HepG2 (cell line): ENCODE data around the gene INHBC. TPM values are rescaled to one million over a fixed set of nuclear protein-coding genes. Genes with fewer than 3 reads are reported as not detected.

ENCODE experiments used
- DNMT3B ChIP-seq: conservative IDR thresholded peaks from 2 replicates; pipeline ENCODE4 v1.6.1; 2016; ENCODE audit warnings: missing biosample characterization, control low read depth
- ISX ChIP-seq: sonication (generic); formaldehyde crosslinking; conservative IDR thresholded peaks from 2 replicates; pipeline ENCODE4 v1.5.0; 2020; ENCODE audit warnings: missing genetic modification reagents
- KLF9 ChIP-seq: IDR thresholded peaks from 2 replicates; pipeline ENCODE4 v1.6.1; 2016; ENCODE audit warnings: low read depth
- MEIS1 ChIP-seq: sonication (generic); formaldehyde crosslinking; IDR thresholded peaks from 2 replicates; pipeline ENCODE4 v1.9.0; 2021; ENCODE audit warnings: mild to moderate bottlenecking, missing genetic modification reagents, moderate library complexity, borderline replicate concordance
- RAD21 ChIP-seq: fragments of 450-650 bp; formaldehyde crosslinking; IDR thresholded peaks from 2 replicates; pipeline ENCODE4 v1.5.0; 2020; ENCODE audit warnings: mild to moderate bottlenecking
- TRIM24 ChIP-seq: sonication (generic); formaldehyde crosslinking; IDR thresholded peaks from 2 replicates; pipeline ENCODE4 v1.8.0; 2022; ENCODE audit warnings: mild to moderate bottlenecking, missing genetic modification reagents
- ZFP36 ChIP-seq: fragments of 150-350 bp; IDR thresholded peaks from 2 replicates; pipeline ENCODE4 v1.6.1; 2018; ENCODE audit warnings: borderline replicate concordance, low read length, low read depth; ENCODE audit not compliant: partially characterized antibody
- ZFP82 ChIP-seq: sonication (generic); formaldehyde crosslinking; IDR thresholded peaks from 2 replicates; pipeline ENCODE4 v1.5.1; 2020; ENCODE audit warnings: mild to moderate bottlenecking, missing genetic modification reagents, borderline replicate concordance
- ZNF138 ChIP-seq: sonication (generic); formaldehyde crosslinking; IDR thresholded peaks from 2 replicates; pipeline ENCODE4 v1.5.0; 2020; ENCODE audit warnings: mild to moderate bottlenecking, low read depth, missing genetic modification reagents
- ZNF672 ChIP-seq: sonication (generic); formaldehyde crosslinking; IDR thresholded peaks from 2 replicates; pipeline ENCODE4 v1.8.1; 2022; ENCODE audit warnings: missing genetic modification reagents
- ZNF747 ChIP-seq: sonication (generic); formaldehyde crosslinking; IDR thresholded peaks from 2 replicates; pipeline ENCODE4 v1.8.1; 2023; ENCODE audit warnings: missing genetic modification reagents, mild to moderate bottlenecking, borderline replicate concordance
- ZNF792 ChIP-seq: IDR thresholded peaks from 2 replicates; pipeline ENCODE4 v1.6.1; 2016
- ZNF816 ChIP-seq: sonication (generic); formaldehyde crosslinking; IDR thresholded peaks from 2 replicates; pipeline ENCODE4 v1.8.0; 2022; ENCODE audit warnings: missing genetic modification reagents, mild to moderate bottlenecking, borderline replicate concordance
- polyA plus RNA-seq, 8 experiments: library from polyadenylated mRNA; depleted of rRNA in 3 of 8; stranded (reverse) in 7 of 8; unstranded in 1 of 8; fragments of >200 nt; fragmentation: Illumina TruSeq in 4 of 8; extraction: Trizol in 4 of 8; gene quantifications; 2 replicates each; pipeline versions ENCODE4 v1.2.1 to v1.2.3, GENCODE V29; 2011 to 2016; ENCODE audit warnings: low read depth in 4 of 8, missing spikeins in 1 of 8, mixed read lengths in 1 of 8; ENCODE audit not compliant: insufficient read depth in 1 of 8
- total RNA-seq, 5 experiments: library from RNA; depleted of rRNA; stranded (reverse); fragments of >200 nt; fragmentation: Illumina TruSeq; extraction: Trizol; gene quantifications; 2 replicates each; pipeline ENCODE4 v1.2.3, GENCODE V29; 2016; ENCODE audit warnings: low read depth in 1 of 5
- TF ChIP-seq, protein P1 (sequence below): sonication (generic); formaldehyde crosslinking; IDR thresholded peaks from 2 replicates; pipeline ENCODE4 v1.5.1; 2020; ENCODE audit warnings: mild to moderate bottlenecking, missing genetic modification reagents, moderate library complexity
- TF ChIP-seq, protein P2 (sequence below): sonication (generic); formaldehyde crosslinking; IDR thresholded peaks from 2 replicates; pipeline ENCODE4 v1.5.0; 2020; ENCODE audit warnings: missing genetic modification reagents
- TF ChIP-seq, protein P3 (sequence below), 2 experiments: IDR thresholded peaks; 2 replicates each; pipeline ENCODE4 v1.6.1; 2011 to 2012; ENCODE audit warnings: low read length in 2 of 2, borderline replicate concordance in 1 of 2, low read depth in 1 of 2, mild to moderate bottlenecking in 1 of 2, moderate library complexity in 1 of 2
- TF ChIP-seq, protein P4 (sequence below): sonication (generic); formaldehyde crosslinking; IDR thresholded peaks from 2 replicates; pipeline ENCODE4 v1.5.1; 2020; ENCODE audit warnings: mild to moderate bottlenecking, missing genetic modification reagents, moderate library complexity
- TF ChIP-seq, protein P5 (sequence below): sonication (generic); formaldehyde crosslinking; IDR thresholded peaks from 2 replicates; pipeline ENCODE4 v1.5.0; 2020; ENCODE audit warnings: missing genetic modification reagents

INHBC gene
- total and polyA plus RNA-seq, 2 of the 13 experiments (the other 11 are each of a cell fraction or from before 2014, with no cell fraction given): 1.8 to 13.8 TPM

DNA sequence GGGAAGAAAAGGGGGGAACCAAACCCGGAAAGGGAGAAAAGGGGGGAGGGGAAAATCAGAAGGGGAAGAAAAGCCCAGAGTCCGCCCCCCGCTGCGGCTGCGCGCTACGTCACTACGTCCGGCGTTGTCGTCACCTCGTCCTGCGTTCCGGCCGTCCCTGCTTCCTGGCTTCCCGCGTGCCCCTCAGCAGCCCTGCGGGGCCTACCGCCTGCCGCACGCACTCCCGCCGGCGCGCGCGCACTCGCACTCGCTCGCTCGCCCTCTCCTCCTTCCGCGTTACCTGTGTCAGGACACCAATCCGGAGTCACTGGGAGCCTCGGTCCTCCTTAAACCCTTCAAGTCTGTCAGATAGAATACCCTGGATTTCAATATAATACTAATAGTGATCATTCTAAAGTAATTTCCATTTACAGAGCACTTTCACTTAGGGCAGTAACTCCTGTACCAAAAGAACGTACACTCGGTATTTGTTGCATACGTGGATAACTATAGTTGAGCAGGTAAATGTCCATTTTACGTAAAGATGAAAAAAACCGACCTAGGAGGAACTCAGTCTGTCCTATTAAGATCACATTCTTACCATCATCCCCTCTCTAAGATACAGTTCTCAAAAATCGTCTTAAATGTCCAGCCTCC, 3.5 kb upstream of the INHBC start, which contains the start of gene R3HDM2 (continued):
- TF ChIP-seq, protein P1, sequence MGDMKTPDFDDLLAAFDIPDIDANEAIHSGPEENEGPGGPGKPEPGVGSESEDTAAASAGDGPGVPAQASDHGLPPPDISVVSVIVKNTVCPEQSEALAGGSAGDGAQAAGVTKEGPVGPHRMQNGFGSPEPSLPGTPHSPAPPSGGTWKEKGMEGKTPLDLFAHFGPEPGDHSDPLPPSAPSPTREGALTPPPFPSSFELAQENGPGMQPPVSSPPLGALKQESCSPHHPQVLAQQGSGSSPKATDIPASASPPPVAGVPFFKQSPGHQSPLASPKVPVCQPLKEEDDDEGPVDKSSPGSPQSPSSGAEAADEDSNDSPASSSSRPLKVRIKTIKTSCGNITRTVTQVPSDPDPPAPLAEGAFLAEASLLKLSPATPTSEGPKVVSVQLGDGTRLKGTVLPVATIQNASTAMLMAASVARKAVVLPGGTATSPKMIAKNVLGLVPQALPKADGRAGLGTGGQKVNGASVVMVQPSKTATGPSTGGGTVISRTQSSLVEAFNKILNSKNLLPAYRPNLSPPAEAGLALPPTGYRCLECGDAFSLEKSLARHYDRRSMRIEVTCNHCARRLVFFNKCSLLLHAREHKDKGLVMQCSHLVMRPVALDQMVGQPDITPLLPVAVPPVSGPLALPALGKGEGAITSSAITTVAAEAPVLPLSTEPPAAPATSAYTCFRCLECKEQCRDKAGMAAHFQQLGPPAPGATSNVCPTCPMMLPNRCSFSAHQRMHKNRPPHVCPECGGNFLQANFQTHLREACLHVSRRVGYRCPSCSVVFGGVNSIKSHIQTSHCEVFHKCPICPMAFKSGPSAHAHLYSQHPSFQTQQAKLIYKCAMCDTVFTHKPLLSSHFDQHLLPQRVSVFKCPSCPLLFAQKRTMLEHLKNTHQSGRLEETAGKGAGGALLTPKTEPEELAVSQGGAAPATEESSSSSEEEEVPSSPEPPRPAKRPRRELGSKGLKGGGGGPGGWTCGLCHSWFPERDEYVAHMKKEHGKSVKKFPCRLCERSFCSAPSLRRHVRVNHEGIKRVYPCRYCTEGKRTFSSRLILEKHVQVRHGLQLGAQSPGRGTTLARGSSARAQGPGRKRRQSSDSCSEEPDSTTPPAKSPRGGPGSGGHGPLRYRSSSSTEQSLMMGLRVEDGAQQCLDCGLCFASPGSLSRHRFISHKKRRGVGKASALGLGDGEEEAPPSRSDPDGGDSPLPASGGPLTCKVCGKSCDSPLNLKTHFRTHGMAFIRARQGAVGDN (CRISPR knock-in tag): peak; percentile 99
- TF ChIP-seq KLF9 (no peak), ZNF792 (CRISPR knock-in tag) (peak; percentile 52; the same call in 1 of the 2 replicates), ZNF816 (CRISPR knock-in tag) (peak; percentile 66; the same call in 1 of the 2 replicates), RAD21 (CRISPR knock-in tag) (no peak), TRIM24 (CRISPR knock-in tag) (no peak), ZFP82 (peak; percentile 68; the same call in 1 of the 2 replicates), MEIS1 (CRISPR knock-in tag) (no peak), ZNF747 (CRISPR knock-in tag) (0 out of 2 replicates have a peak, but pooled peaks have one; percentile 32), ZNF138 (no peak), DNMT3B (CRISPR knock-in tag) (peak; percentile 89; the same call in 1 of the 2 replicates), ISX (no peak), ZNF672 (CRISPR knock-in tag) (no peak), ZFP36 (no peak)
- TF ChIP-seq, protein P2, sequence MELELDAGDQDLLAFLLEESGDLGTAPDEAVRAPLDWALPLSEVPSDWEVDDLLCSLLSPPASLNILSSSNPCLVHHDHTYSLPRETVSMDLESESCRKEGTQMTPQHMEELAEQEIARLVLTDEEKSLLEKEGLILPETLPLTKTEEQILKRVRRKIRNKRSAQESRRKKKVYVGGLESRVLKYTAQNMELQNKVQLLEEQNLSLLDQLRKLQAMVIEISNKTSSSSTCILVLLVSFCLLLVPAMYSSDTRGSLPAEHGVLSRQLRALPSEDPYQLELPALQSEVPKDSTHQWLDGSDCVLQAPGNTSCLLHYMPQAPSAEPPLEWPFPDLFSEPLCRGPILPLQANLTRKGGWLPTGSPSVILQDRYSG (CRISPR knock-in tag): no peak
- TF ChIP-seq, protein P3, sequence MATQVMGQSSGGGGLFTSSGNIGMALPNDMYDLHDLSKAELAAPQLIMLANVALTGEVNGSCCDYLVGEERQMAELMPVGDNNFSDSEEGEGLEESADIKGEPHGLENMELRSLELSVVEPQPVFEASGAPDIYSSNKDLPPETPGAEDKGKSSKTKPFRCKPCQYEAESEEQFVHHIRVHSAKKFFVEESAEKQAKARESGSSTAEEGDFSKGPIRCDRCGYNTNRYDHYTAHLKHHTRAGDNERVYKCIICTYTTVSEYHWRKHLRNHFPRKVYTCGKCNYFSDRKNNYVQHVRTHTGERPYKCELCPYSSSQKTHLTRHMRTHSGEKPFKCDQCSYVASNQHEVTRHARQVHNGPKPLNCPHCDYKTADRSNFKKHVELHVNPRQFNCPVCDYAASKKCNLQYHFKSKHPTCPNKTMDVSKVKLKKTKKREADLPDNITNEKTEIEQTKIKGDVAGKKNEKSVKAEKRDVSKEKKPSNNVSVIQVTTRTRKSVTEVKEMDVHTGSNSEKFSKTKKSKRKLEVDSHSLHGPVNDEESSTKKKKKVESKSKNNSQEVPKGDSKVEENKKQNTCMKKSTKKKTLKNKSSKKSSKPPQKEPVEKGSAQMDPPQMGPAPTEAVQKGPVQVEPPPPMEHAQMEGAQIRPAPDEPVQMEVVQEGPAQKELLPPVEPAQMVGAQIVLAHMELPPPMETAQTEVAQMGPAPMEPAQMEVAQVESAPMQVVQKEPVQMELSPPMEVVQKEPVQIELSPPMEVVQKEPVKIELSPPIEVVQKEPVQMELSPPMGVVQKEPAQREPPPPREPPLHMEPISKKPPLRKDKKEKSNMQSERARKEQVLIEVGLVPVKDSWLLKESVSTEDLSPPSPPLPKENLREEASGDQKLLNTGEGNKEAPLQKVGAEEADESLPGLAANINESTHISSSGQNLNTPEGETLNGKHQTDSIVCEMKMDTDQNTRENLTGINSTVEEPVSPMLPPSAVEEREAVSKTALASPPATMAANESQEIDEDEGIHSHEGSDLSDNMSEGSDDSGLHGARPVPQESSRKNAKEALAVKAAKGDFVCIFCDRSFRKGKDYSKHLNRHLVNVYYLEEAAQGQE (IDR thresholded peaks at IDR 0.05; ENCODE audit: borderline replicate concordance in 1 of 2, low read depth in 1 of 2, low read length in 2 of 2): peak in 1 of 2 experiments; percentile 35; a peak in 1 of 4 replicates
- TF ChIP-seq, protein P4, sequence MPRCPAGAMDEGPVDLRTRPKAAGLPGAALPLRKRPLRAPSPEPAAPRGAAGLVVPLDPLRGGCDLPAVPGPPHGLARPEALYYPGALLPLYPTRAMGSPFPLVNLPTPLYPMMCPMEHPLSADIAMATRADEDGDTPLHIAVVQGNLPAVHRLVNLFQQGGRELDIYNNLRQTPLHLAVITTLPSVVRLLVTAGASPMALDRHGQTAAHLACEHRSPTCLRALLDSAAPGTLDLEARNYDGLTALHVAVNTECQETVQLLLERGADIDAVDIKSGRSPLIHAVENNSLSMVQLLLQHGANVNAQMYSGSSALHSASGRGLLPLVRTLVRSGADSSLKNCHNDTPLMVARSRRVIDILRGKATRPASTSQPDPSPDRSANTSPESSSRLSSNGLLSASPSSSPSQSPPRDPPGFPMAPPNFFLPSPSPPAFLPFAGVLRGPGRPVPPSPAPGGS (CRISPR knock-in tag): no peak
- TF ChIP-seq, protein P5, sequence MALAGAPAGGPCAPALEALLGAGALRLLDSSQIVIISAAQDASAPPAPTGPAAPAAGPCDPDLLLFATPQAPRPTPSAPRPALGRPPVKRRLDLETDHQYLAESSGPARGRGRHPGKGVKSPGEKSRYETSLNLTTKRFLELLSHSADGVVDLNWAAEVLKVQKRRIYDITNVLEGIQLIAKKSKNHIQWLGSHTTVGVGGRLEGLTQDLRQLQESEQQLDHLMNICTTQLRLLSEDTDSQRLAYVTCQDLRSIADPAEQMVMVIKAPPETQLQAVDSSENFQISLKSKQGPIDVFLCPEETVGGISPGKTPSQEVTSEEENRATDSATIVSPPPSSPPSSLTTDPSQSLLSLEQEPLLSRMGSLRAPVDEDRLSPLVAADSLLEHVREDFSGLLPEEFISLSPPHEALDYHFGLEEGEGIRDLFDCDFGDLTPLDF: peak; percentile 69; the same call in 1 of the 2 replicates
